HUES6 (cell line): Measurements from ENCODE around the gene RASAL2.

Experiments
- H3K27ac ChIP-seq: 2 replicates; pipeline ENCODE4 v1.7.0; 2013; ENCODE audit warnings: low read depth, mild to moderate bottlenecking, low read length, inconsistent platforms
- H3K27me3 ChIP-seq: 2 replicates; pipeline ENCODE4 v1.6.1; 2013; ENCODE audit warnings: low read length; ENCODE audit not compliant: control insufficient read depth, insufficient read depth
- H3K36me3 ChIP-seq: 2 replicates; pipeline ENCODE4 v1.6.1; 2013; ENCODE audit warnings: low read length; ENCODE audit not compliant: control insufficient read depth, insufficient read depth
- H3K4me1 ChIP-seq: 2 replicates; pipeline ENCODE4 v1.6.1; 2013; ENCODE audit warnings: low read length; ENCODE audit not compliant: control insufficient read depth, insufficient read depth
- H3K4me3 ChIP-seq: 2 replicates; pipeline ENCODE4 v1.5.1; 2013; ENCODE audit warnings: low read depth, low read length
- H3K9ac ChIP-seq: one replicate; pipeline ENCODE4 v1.6.1; 2013; ENCODE audit warnings: mild to moderate bottlenecking, low read length
- H3K9me3 ChIP-seq: 2 replicates; pipeline ENCODE4 v1.6.1; 2013; ENCODE audit warnings: low read depth, low read length; ENCODE audit not compliant: control insufficient read depth, insufficient read depth

RASAL2 gene

DNA sequence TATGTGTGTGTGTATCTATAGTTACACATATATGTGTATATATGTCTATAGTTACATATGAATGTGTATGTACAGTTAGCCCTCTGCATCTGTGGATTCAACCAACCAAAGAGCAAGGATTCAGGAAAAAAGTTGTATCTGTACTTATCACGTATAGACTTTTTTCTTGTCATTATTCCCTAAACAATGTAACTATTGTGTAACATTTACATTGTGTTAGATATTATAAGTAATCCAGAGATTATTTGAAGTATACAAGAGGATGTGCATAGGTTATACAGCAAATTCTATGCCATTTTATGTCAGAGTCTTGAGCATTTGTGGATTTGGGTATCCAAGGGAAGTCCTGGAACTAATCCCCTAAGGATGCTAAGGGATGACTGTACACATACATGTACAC is 71.3 kb downstream of the RASAL2 start:
- Histone ChIP-seq H3K4me1 (no peaks in the 10 kb centered on the region), H3K36me3 (no peaks in the 10 kb centered on the region), H3K4me3 (no peak overlapping the region), H3K27me3 (no peaks in the 10 kb centered on the region), H3K27ac (no peak overlapping the region), H3K9me3 (no peaks in the 10 kb centered on the region), H3K9ac (no peak overlapping the region)

DNA sequence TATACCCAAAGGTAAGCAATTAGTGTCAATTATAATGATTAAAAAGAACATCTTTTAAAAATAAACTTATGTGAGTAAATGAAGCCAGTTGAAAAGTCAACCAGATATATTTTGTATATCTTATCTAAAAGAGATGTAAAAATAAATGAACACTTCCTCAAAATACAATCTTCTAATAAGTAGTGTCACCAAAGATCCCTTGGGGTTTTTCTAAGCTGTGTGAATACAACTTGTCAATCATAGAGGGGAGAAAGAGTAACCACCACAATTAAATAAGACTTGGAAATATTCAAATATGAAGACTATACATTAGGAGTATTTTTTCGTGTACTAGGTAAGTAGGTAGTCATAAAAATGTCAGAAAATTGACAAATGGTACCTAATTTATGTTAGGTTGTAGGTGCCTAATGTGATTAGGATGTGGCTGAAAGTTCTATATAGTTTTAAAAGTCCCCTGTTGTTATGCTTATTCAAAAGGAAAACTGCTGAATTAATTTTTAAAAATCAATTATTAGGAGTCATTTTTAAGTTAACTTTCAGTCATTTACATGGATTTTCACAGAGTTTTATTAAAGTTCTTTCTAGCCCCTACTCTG is 72.6 kb downstream of the RASAL2 start:
- no peak overlapping the region for H3K9ac ChIP-seq

DNA sequence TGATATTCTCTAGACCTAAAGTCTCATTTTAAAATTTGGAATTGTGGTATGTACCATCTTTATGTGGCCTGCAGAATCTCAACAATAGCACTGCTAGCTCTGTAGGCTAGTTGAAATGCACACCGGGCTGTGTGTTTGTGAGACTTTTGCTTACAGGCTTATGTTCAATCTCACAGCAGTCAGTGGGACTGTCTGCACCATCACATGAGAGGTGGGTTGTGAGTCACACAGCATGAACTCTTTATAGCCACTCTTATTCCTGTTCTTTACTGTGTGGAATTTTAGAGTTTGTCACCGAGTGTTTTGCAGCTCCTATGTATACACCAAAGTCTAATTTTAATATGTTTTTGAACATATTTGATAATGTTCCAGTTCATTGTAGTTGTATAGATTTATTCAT is 74.6 kb downstream of the RASAL2 start:
- H3K36me3 ChIP-seq, result no peaks in the 10 kb centered on the region
- no peak overlapping the region for H3K4me3 ChIP-seq
- H3K9me3 ChIP-seq, result no peaks in the 10 kb centered on the region
- H3K27me3 ChIP-seq, result no peaks in the 10 kb centered on the region
- no peak overlapping the region for H3K9ac ChIP-seq
- H3K4me1 ChIP-seq, result peaks cover 5% of the 10 kb centered on the region
- no peak overlapping the region for H3K27ac ChIP-seq

More for the DNA sequence above, 72.6 kb downstream of the RASAL2 start:
- Histone ChIP-seq H3K36me3 (no peaks in the 10 kb centered on the region), H3K9me3 (no peaks in the 10 kb centered on the region), H3K4me1 (no peaks in the 10 kb centered on the region), H3K27me3 (no peaks in the 10 kb centered on the region), H3K4me3 (no peak overlapping the region), H3K27ac (no peak overlapping the region)

DNA sequence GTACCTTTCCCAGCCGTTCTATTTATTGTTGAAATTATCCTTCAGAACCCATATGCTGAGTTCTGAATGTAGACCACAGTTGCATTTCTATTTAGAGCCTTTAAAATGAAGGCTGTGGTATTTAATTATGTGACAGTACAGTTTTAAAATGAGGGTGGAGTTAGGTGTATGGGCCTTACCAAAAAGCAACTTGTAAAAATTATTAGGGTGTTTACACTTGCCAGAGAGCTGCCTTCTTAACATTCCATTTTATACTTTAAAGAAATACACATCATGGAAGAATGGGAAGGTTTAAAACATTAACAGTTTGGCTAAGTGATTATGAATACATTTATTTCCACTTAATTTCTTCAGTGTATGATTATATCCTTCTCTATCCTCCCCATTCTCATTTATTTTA is 75.7 kb downstream of the RASAL2 start:
- H3K27ac ChIP-seq, result no peak overlapping the region
- peaks cover 6% of the 10 kb centered on the region for H3K4me1 ChIP-seq
- H3K27me3 ChIP-seq, result no peaks in the 10 kb centered on the region
- H3K4me3 ChIP-seq, result no peak overlapping the region
- no peaks in the 10 kb centered on the region for H3K36me3 ChIP-seq
- no peaks in the 10 kb centered on the region for H3K9me3 ChIP-seq
- no peak overlapping the region for H3K9ac ChIP-seq

GRCh38 chr1:178172939-178173338 is 79.0 kb downstream of the RASAL2 start:
- Histone ChIP-seq H3K36me3 (no peaks in the 10 kb centered on the region), H3K27me3 (no peaks in the 10 kb centered on the region), H3K4me3 (no peak overlapping the region), H3K4me1 (peaks cover 8% of the 10 kb centered on the region), H3K27ac (no peak overlapping the region), H3K9ac (no peak overlapping the region), H3K9me3 (no peaks in the 10 kb centered on the region)

DNA sequence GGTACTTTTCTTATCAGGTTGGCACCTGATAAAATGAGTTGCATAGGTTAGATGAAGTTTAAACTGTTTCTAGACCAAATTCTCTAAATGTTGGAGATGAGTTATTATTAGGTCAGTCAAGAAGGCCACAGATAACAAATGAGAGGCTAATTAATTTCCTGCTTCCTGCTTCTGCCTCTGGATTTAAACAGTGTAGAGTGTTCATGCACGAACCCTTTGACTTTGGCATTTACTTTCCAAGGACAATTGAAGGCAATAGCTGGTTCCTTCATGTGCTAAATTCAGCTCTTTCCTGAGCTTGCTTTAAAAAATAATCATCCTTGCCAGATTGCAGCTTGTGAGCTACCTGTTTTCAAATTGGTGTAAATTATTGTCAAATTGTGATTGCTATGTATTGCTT is 80.6 kb downstream of the RASAL2 start:
- no peak overlapping the region for H3K9ac ChIP-seq
- H3K9me3 ChIP-seq, result no peaks in the 10 kb centered on the region
- peaks cover 10% of the 10 kb centered on the region for H3K4me1 ChIP-seq
- H3K27me3 ChIP-seq, result no peaks in the 10 kb centered on the region
- H3K27ac ChIP-seq, result no peak overlapping the region
- no peak overlapping the region for H3K4me3 ChIP-seq
- H3K36me3 ChIP-seq, result no peaks in the 10 kb centered on the region

DNA sequence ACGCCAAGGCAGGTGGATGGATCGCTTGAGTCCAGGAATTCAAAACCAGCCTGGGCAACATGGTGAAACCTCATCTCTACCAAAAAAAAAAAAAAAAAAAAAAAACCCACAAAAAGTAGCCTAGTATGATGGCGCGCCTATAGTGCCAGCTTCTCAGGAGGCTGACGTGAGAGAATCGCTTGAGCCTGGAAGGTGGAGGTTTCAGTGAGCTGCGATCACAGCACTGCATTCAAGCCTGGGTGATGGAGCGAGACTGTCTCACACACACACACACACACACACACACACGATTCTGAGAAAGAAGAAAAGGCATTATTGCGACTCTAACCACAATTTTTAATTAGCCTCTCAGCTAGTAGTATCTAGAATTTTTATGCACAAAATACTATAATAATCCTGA is 86.5 kb downstream of the RASAL2 start:
- Histone ChIP-seq H3K4me1 (peaks cover 10% of the 10 kb centered on the region; the same call in 1 of the 2 replicates), H3K27ac (no peak overlapping the region), H3K9ac (no peak overlapping the region), H3K27me3 (no peaks in the 10 kb centered on the region), H3K9me3 (no peaks in the 10 kb centered on the region), H3K36me3 (no peaks in the 10 kb centered on the region), H3K4me3 (no peak overlapping the region)

GRCh38 chr1:178183796-178184195 is 89.9 kb downstream of the RASAL2 start:
- no peaks in the 10 kb centered on the region for H3K9me3 ChIP-seq
- H3K9ac ChIP-seq, result no peak overlapping the region
- H3K27ac ChIP-seq, result no peak overlapping the region
- H3K36me3 ChIP-seq, result no peaks in the 10 kb centered on the region
- no peaks in the 10 kb centered on the region for H3K27me3 ChIP-seq
- H3K4me3 ChIP-seq, result no peak overlapping the region
- H3K4me1 ChIP-seq, result peaks cover 10% of the 10 kb centered on the region; the same call in 1 of the 2 replicates

GRCh38 chr1:178188306-178188705 is 94.4 kb downstream of the RASAL2 start:
- Histone ChIP-seq H3K4me1 (0 out of 2 replicates have a peak, but pooled peaks cover 2% of the 10 kb centered on the region), H3K9ac (no peak overlapping the region), H3K36me3 (no peaks in the 10 kb centered on the region), H3K27me3 (no peaks in the 10 kb centered on the region), H3K4me3 (no peak overlapping the region), H3K27ac (no peak overlapping the region), H3K9me3 (no peaks in the 10 kb centered on the region)

DNA sequence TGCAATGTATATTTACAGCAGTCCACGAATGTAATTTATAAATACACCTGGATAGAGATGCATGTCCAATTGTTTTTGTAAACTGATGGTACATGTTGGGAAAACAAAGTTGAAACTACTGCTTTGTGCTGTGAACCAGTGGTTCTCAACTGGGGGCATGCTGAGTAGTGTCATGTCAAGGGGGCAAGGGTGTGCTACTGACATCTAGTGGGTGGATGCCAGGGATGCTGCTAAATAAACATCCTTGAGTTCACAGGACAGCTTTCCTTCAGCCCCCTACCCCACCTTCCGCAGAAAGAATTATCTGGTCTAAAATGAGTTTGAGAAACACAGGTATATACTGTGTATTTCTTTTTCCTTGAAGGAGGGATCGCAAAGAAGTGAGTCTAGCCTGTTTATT is 95.9 kb downstream of the RASAL2 start:
- H3K36me3 ChIP-seq, result no peaks in the 10 kb centered on the region
- H3K27ac ChIP-seq, result no peak overlapping the region
- no peak overlapping the region for H3K9ac ChIP-seq
- no peaks in the 10 kb centered on the region for H3K27me3 ChIP-seq
- no peak overlapping the region for H3K4me3 ChIP-seq
- H3K9me3 ChIP-seq, result no peaks in the 10 kb centered on the region
- H3K4me1 ChIP-seq, result 0 out of 2 replicates have a peak, but pooled peaks cover 2% of the 10 kb centered on the region

GRCh38 chr1:178190881-178191280 is 97.0 kb downstream of the RASAL2 start:
- H3K27ac ChIP-seq, result no peak overlapping the region
- no peaks in the 10 kb centered on the region for H3K36me3 ChIP-seq
- H3K4me3 ChIP-seq, result no peak overlapping the region
- H3K4me1 ChIP-seq, result 0 out of 2 replicates have a peak, but pooled peaks cover 2% of the 10 kb centered on the region
- H3K9ac ChIP-seq, result no peak overlapping the region
- no peaks in the 10 kb centered on the region for H3K27me3 ChIP-seq
- H3K9me3 ChIP-seq, result no peaks in the 10 kb centered on the region
